Central memory CD4-positive, alpha-beta T cell (primary cell): ENCODE data around the gene ACTN3.

Experiments used
- DNase-seq: peaks from one replicate; pipeline ENCODE4 v3.0.0; 2022

The ACTN3 gene

DNA sequence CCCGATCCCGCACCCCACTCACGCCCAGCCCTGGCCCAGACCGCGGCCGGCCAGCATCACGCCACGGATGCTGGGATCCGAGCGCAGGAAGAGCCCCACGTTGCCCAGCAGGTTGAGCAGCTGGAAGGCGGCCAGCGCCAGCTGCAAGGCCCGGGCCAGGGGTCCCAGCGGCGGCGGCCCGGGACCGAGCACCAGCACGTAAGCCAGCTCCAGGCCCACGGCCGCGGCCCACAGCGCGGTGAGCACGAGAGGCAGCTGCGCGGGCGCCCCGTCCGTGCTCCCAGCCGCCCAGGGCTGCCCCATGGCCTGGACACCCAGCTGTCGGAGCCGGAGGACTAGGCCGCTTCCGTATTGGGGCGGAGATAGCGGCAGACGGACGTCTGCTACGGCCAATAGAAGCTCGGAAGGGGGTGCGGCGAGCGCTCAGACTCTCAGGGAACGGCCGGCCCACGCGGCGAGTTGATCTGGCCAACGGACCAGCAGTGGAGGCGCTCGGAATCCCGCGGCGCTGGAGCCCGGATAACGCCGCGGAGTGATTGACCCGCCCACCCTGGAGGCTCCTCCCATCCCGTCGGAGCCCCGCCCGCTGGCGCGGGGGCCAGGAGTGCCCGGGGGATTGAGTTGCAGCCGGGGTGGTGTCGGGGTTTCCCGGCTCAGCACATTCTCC, 869 bp upstream of the ACTN3 start, which contains the start of gene ZDHHC24:
Gene ZDHHC24, minus strand, starts transcription at position 348 of the 667 bp plus-strand sequence. Its CDS starts 45 bp downstream, at position 303.
- DNase-seq: peak; percentile 77

DNA sequence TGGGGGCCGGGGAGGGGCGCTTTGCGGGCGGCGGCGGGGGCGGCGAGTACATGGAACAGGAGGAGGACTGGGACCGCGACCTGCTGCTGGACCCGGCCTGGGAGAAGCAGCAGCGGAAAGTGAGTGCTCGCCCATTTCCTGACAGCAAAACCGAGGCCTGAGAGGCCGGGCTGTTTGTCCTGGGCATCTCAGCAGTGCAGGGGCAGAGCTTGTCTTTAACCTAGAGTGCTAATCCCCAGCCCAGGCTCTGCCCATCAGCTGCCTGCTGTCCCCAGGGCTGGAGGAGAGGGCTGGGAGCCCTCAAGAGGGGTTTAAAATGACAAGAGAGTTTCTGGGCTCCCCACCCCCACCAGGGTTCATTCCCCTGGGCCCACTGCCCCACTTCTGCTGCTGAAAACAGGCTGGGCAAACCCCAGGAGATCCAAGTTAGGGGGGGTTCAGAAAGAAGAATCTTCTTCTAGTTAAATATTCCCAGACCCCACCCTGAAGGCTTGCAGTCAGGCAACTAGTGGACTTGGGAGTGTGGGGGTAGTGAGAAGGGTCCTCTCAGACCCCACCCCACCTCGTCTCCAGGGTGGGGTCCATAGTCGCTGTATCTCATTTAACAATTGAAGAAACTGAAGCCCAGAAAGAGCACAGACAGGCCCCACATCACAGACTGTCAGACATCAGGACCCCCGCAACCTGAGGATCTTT, 411 bp downstream of the ACTN3 start:
- no peak for DNase-seq

- no peak for DNase-seq
Measured at GRCh38 chr11:66547662-66548009, 933 bp downstream of the ACTN3 start.

- no peak for DNase-seq
Measured at GRCh38 chr11:66548041-66548440, 1.3 kb downstream of the ACTN3 start.

DNA sequence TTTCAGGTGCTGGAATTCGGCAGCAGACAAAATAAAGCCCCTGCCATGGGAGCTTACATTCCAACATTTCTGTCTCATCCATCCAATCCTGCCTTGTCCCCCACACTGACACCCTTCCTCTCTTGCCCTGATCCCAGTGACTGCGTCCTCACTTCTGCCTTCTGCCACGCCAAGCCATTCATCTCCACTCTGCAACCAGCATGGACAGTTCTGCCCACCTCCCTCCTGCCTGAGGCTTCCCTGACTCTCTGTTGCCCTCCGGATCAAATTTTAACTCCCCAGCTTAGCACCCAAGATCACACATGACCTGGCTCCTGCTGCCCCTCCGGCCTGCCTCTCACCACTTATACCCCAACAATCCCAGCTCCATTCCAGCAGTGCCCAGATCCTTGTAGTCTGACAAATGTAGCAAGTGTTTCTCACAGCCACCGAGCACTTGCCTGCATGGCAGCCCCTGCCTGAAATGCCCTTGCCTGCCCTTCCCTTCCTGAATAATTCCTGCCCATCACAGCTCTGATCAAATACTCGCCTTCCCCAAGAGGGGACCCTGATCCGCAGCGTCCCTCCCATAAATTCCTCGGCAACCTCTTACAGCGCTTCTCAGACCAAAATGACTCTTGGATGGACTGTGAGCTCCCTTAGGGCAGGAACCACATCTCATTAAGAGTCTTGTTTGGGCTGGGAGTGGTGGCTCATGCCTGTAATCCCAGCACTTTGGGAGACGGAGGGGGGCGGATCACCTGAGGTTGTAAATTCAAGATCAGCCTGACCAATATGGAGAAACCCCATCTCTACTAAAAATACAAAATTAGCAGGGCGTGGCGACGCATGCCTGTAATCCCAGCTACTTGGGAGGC, 2.3 kb downstream of the ACTN3 start:
- no peak for DNase-seq

- DNase-seq: no peak
Measured at GRCh38 chr11:66549696-66550095, 3.0 kb downstream of the ACTN3 start.

- DNase-seq: no peak
Measured at GRCh38 chr11:66550887-66551286, 4.2 kb downstream of the ACTN3 start.

DNA sequence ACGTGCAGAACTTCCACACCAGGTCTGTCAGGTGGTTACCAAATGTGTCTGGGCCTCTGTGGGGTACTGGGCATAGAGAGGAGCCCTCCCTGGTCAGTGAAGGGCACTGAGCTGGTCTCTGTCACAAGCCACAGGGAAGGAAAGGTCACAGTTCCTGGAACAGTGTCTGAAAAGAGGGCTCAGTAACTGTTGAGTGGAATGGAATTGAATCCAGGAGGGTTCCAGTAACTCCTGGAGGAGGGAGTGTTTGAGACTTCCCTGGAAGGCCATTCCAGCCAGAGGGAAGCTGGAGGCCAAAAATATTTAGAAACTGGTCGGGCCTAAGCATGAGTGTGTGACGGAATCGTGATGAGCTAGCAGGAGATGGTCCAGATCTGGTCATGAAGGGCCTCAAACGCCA, 7.9 kb downstream of the ACTN3 start:
- no peak for DNase-seq

DNA sequence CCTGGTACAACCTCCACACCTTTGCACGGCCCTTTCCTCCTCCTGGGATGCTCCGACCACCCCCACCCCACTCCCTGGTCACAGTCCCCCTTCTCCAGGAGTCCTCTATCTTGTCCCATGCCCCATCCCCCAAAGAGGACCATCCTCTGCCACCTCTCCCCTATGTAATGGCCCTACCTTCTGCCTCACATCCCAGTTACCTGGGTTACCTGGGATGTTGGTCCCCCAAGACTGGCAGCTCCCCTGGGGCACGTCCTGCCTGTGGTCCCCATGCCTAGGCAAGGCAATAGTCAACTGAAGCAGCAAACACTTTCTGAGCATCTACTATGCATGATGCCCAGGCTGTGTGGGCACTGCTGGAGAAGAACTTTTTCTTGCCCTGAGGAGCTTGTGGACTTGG, 8.7 kb downstream of the ACTN3 start:
- no peak for DNase-seq

DNA sequence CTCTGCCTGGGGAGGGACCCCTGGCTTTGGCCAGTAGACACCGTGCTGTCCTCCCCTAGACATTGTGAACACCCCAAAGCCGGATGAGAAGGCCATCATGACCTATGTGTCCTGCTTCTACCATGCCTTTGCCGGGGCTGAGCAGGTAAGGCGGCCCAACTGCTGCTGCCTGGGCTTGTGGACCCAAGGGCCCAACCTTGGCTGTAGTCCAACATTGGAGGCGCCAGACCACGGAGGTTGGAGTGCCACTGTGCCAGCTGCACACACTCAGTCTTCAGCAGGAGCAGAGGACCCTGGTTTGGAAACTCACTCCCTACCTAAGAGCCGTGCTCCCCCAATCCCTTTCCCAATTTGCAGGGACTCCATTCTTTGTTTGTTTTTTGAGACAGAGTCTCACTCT, 9.4 kb downstream of the ACTN3 start:
- no peak for DNase-seq

- DNase-seq: no peak
Measured at GRCh38 chr11:66557733-66558326, 11.1 kb downstream of the ACTN3 start.

DNA sequence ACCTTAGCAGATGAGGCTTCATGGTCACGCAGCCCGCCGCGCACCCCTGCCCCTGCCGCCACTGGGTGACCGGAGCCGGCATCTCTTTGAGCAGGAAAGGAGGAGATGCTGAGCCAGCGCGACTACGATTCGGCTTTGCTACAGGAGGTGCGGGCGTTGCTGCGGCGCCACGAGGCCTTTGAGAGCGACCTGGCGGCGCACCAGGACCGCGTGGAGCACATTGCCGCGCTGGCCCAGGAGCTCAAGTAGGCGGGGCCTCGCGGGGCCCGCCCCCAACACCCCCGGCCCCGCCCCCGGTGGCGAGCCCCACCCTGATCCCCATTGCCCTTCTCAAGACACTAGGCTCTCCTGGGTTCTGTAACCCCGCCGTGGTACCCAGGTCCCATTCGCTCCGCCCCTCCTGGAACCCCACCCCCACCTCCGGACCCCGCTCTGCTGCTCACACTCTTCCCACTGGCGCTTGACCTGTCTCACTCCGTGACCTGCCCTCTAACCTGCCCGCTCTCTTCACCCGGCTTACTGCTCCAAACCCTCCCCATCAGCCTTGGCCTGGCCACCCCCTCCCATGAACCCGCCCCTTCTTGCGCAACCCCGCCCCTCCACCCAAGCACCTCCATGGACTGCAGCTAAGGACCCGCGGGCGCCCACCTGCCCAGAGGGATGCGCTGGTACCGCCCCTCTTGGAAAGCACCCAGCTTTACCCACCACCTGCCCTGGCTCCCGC, 12.6 kb downstream of the ACTN3 start:
- DNase-seq: peak; percentile 21

- DNase-seq: no peak
Measured at GRCh38 chr11:66559866-66560676, 13.4 kb downstream of the ACTN3 start.

DNA sequence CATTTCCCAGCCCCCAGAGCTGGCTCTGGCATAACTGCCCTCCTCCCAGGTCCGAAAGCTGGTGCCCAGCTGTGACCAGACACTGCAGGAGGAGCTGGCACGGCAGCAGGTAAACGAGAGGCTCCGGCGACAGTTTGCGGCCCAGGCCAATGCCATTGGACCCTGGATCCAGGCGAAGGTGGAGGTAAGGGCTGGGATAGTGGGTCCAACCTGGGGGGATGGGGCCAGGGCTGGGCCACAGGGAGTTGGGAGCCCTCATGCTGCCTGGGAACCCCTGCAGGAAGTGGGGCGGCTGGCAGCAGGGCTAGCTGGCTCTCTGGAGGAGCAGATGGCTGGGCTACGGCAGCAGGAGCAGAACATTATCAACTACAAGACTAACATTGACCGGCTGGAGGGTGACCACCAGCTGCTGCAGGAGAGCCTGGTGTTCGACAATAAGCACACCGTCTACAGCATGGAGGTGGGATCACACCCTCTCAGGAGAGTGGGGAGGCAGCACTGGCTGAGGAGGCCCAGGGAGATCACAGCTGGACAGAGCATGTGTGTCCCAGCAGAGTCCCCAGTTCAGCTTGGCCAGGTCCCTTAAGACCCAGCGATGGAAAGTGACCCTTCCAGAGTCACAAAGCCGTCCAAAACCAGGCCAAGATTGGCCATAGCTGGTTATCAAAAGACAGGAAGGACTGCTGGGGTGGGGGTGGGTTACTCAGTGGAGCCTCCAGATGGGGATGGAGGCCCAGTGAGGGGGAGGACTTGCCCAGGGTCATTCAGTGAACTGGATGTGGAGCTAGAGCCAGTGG, 14.7 kb downstream of the ACTN3 start:
- no peak for DNase-seq

GRCh38 chr11:66561975-66562248, 15.2 kb downstream of the ACTN3 start:
- DNase-seq: no peak

- no peak for DNase-seq
Measured at GRCh38 chr11:66562275-66562674, 15.6 kb downstream of the ACTN3 start.

DNA sequence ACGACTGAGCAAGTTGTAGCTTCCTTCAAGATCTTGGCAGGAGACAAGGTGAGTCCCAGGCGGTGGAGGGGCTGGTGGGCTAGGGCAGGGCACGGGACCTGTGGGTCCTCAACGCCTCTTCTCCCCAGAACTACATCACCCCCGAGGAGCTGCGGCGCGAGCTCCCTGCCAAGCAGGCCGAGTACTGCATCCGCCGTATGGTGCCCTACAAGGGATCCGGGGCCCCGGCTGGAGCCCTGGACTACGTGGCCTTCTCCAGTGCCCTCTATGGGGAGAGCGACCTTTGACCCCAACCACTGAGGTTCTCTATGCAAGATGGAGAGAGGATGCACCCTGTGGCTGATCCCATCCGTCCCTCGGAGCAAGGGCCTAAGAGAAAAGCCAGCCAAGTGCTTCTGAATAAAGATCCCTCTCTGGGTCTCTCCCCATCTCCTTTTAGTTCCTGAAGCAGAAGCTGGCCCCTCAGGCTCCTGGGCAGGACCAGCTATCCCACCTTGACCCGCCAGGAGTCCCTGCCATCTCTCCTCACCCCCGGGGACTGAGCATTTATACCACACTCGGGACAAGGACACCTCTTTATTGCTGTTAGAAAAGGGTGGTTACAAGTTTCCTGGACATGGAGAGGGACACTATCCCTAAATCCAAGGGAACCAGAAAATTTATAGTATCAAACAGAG, 16.3 kb downstream of the ACTN3 start:
- no peak for DNase-seq

GRCh38 chr11:66563832-66564231, 17.1 kb downstream of the ACTN3 start:
- no peak for DNase-seq

DNA sequence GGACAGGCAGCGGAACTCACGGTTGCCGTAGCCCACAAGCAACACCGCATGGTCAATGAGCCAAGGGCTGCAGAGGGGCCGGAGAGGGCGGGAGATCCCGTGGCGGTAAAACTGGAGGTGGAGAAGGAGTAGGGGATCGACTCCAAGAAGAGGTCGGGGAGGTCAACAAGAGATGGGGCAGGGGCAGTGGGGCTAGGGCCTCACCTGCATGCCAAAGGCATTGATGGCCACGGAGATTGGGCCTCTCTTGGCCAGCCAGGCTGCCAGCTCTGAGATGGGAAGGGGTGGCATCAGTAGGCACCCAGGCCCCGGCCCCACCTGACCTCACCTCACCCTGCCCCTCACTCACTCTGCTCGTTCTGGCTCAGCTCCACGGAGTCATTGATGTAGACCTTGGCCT, 17.8 kb downstream of the ACTN3 start:
- no peak for DNase-seq

DNA sequence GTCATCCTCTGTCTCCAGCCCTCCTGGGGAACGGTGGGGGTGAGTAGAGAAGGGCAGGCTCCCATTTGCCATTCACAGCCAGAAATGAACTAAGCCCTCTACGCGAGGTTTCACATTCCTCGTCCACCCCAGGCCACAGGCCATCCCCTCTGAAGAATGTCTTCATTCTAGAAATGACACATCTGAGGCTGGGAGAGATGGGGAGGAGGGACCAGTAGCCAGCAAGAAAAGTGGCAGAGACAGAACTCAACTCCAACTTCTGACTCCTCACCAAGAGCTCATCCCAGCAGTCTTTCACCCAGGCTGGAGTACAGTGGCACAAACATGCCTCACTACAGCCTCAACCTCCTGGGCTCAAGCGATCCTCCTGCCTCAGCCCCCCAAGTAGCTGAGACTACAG, 18.3 kb downstream of the ACTN3 start:
- DNase-seq: no peak

GRCh38 chr11:66566221-66566620, 19.5 kb downstream of the ACTN3 start:
- DNase-seq: no peak
